Measurements from ENCODE around the gene COQ8B. TPM values are rescaled to one million over a fixed set of nuclear protein-coding genes. Genes with fewer than 3 reads are reported as not detected.
A peak's percentile ranks its signal among the peaks of the same experiment; 100 is the strongest.

COQ8B gene
- total and polyA plus RNA-seq, 10 donors, result 18.4 to 40.2 (median 32.6) TPM

GRCh38 chr19:40717880-40718773, 1.4 kb upstream of the COQ8B start:
- peak; percentile 83 for DNase-seq
- TF ChIP-seq POLR2AphosphoS5 (IDR thresholded peaks at IDR 0.05) (no peak), CTCF (IDR thresholded peaks at IDR 0.05 in 8 of 11, conservative IDR thresholded peaks at IDR 0.05 in 3 of 11) (no peak), POLR2A (IDR thresholded peaks at IDR 0.05) (no peak)
- peak overlapping the region; percentile 69 to 84 (median 74) for H3K4me3 ChIP-seq
- peak overlapping the region; percentile 78 to 96 (median 92) for H3K27ac ChIP-seq
- H3K9me3 ChIP-seq, result no peaks in the 10 kb centered on the region
- H3K4me1 ChIP-seq, result peaks cover 50 to 95% (median 80%) of the 10 kb centered on the region in 6 donors
- no peaks in the 10 kb centered on the region for H3K27me3 ChIP-seq (replicated peaks in 1 of 7)
- intact Hi-C loops (cut with DNase I; ENCODE audit: low total_unique reads), result no loop called here
- WGBS, 5 donors, result 48 to 67% (median 63%) methylated on average over 19 to 20 of the region's 20 CpGs
- peaks cover 0 to 11% (median under 1%) of the 10 kb centered on the region in 6 donors for H3K36me3 ChIP-seq

DNA sequence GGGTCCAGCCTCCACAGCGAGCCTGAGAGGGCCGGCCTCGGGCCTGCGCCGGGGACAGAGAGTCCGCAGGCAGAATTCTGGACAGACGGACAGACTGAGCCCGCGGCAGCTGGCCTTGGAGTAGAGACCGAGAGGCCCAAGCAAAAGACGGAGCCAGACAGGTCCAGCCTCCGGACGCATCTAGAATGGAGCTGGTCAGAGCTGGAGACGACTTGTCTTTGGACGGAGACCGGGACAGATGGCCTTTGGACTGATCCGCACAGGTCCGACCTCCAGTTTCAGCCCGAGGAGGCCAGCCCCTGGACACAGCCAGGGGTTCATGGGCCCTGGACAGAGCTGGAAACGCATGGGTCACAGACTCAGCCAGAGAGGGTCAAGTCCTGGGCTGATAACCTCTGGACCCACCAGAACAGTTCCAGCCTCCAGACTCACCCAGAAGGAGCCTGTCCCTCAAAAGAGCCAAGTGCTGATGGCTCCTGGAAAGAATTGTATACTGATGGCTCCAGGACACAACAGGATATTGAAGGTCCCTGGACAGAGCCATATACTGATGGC, 716 bp upstream of the COQ8B start:
- no peaks in the 10 kb centered on the region for H3K9me3 ChIP-seq
- peaks cover 0 to 13% (median 4%) of the 10 kb centered on the region in 6 donors for H3K36me3 ChIP-seq
- peak overlapping the region; percentile 69 to 84 (median 74) for H3K4me3 ChIP-seq
- peak overlapping the region; percentile 78 to 96 (median 92) for H3K27ac ChIP-seq
- H3K27me3 ChIP-seq (replicated peaks in 1 of 7), result no peaks in the 10 kb centered on the region
- intact Hi-C loops (cut with DNase I; ENCODE audit: low total_unique reads), result no loop called here
- no peak for DNase-seq
- H3K4me1 ChIP-seq, result peaks cover 50 to 95% (median 76%) of the 10 kb centered on the region in 6 donors
- TF ChIP-seq CTCF (IDR thresholded peaks at IDR 0.05 in 8 of 11, conservative IDR thresholded peaks at IDR 0.05 in 3 of 11) (peak in 1 of 11 experiments; percentile 6), POLR2AphosphoS5 (IDR thresholded peaks at IDR 0.05) (no peak)
- 2 to 20% (median 6%) methylated on average over 1 to 20 of the region's 20 CpGs for WGBS, 5 donors

- Histone ChIP-seq H3K4me3 (peak overlapping the region; percentile 69 to 84 (median 74)), H3K9me3 (no peaks in the 10 kb centered on the region), H3K36me3 (peaks cover 0 to 22% (median 6%) of the 10 kb centered on the region in 6 donors), H3K4me1 (peaks cover 38 to 90% (median 64%) of the 10 kb centered on the region in 6 donors), H3K27me3 (replicated peaks in 1 of 7) (no peaks in the 10 kb centered on the region), H3K27ac (peak overlapping the region; percentile 78 to 96 (median 92))
- peak; percentile 76 for DNase-seq
- intact Hi-C loops (cut with DNase I; ENCODE audit: low total_unique reads), result no loop called here
- 6 to 10% (median 6%) methylated on average over 8 of the region's 8 CpGs for WGBS, 5 donors
- TF ChIP-seq POLR2A (IDR thresholded peaks at IDR 0.05) (no peak), CTCF (IDR thresholded peaks at IDR 0.05 in 8 of 11, conservative IDR thresholded peaks at IDR 0.05 in 3 of 11) (no peak), POLR2AphosphoS5 (IDR thresholded peaks at IDR 0.05) (no peak)
Measured at GRCh38 chr19:40716031-40716481, 630 bp downstream of the COQ8B start.
